Measurements from ENCODE around the gene ENTPD2. TPM values are rescaled to one million over a fixed set of nuclear protein-coding genes. Genes with fewer than 3 reads are reported as not detected.
"Not testable (repeated sequence)": the region's sequence is repeated elsewhere in the genome, so short reads cannot be mapped to it uniquely, and the experiment has no call there.

The ENTPD2 gene
- total RNA-seq, 1 experiment from 2014 or later: not detected

DNA sequence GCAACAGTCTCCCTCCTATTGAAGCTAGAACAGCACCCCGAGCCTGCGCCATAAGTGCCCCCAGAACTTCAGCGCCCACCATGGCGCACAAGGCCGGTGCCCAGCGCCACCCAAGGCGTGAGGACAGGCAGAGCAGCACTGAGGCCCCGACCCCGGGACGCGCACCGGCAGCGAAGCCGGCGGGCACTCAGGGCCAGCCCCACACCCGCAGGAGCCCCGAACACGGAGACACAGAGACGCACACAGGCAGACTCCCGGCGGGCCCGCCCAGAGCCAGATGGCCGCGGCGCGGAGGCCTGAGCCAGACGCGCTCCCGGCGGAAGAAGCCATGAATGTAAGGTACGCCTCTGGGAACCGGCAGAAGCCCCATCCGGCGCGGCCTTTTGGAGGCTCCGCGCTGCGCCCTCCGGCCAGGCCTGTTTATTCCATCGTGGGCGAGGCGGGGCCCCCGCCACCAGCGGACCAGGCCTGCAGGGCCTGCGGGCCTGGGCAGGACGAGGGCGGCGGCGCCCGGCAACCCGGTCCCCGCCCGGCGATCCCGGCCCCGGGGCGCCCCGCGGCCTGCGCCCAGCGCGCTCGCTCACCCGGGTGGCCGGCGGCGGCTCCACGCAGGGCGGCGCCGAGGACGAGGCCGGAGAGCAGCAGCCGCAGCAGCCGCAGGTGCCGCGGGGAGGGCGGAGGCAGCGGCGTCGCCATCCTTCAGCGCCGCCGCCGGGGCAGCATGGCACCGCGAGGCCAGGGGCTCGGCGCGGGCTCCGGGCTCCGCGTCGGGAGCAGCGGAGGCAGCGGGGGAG, 8.4 kb downstream of the ENTPD2 start:
- no peak for DNase-seq (ENCODE audit: low spot score)

DNA sequence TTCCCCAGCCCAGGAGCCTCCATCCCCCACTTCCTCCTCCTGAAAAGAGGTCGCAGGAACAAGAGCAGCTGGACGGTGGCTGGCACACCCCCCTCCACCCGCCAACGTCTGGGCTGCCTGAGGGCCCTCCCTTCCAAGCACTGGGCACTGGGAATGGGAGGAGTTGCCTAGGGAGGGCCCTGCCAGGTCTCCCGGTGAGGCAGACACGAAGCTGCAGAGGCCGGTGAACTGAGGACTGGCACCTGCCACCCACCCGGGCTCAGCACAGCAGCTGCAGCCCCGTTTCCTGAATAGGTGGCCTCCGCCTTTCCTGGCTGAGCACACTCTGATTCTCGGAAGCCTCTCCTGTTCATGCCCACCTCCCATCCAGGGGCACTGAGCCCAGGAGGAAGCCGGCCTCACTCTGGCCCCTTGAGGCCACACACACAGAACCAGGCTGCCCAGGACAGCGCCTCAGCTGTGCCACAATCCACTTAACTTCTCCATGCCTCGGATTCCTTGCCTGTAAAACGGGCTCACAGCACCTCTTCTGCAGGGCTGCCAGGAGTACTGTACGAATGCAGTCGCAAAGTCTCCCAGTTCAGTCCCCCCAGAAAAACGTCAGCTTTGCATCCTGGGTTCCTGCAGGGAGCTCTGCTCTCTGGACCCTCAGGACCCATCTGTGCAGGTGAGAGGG, 9.2 kb downstream of the ENTPD2 start:
- DNase-seq (ENCODE audit: low spot score): no peak

DNA sequence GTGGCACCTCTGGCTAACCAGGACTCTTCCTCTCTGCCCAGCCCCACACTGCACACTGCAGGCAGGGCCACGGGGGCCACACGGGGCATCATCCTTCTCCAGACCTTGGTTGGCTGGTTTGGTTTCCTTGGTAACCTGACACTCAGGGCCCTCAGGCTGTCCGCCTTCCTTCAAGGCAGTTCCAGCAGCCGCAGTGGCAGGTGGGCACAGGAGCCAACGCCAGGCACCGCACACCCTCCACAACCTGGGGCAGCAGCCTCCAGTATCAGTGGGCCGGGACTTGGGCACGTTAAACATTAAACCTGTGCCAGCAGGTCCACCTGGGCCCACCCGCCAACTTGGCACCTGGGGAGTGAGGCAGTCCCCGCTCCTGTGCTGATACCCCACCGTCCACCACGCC, 9.8 kb downstream of the ENTPD2 start:
- no peak for DNase-seq (ENCODE audit: low spot score)

DNA sequence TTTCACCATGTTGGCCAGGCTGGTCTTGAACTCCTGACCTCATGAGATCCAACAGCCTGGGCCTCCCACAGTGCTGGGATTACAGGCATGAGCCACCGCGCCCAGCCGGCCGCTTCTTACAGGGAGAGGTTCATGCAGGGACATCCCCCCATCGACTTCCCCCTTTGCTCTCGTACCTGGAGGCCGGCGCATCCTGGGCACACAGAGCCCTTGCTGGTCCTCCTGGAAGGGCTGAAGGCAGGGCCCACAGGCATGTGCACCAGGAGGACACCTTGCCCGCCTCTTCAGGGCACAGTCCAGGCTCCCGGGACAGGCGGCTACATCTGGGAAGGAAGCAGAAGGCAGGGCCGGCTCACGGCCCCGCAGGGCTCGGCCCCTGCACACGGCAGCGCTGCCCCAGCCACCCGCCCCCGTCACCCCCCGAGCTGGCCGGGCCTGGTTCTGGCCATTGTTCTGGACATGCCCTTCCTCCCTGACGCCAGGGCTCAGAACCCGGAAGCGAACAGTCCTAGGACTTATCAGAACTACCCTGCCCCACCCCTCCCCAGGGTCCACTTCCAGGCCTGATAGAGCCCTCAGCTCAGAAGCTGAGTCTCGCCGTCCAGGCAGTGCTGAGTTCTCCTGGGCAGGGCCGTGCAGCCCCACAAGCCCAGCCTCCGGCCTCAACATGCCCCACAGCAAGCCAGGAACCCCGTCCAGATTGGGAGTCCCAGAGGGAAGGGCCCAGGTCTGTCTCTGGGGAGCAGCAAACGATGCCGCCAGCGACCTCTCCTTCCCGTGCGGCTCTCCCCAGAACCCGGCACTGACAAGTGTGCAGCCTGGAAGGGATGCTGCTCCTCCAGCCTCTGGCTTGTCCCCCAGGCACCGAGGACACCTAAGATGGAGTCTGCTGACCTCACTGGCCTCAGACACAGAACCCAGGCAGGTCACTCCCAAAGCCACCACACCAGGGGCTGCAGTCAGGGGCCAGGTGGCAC, 10.8 kb downstream of the ENTPD2 start:
- DNase-seq (ENCODE audit: low spot score): no peak

GRCh38 chr9:137041124-137041523, 12.7 kb downstream of the ENTPD2 start:
- no peak for DNase-seq (ENCODE audit: low spot score)

DNA sequence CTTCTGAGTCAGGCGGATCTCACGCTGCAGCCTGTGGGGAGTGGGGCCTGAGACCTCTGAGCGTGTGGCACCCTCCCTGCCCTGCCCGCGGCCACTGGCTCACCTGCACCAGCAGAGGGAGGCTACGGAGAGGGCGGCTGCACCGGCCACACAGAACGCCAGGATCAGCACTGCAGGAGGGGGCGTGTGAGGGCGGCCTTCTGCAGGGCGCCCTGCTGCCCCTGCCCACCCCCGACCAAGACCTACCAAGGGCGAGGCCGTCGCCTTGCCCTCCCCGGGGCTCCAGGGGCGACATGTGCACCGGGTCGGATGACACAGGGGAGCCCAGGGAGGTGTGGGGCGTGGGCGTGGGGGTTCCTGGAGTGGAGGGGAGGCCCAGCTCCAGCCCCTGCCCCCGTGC, 13.3 kb downstream of the ENTPD2 start:
- no peak for DNase-seq (ENCODE audit: low spot score)

DNA sequence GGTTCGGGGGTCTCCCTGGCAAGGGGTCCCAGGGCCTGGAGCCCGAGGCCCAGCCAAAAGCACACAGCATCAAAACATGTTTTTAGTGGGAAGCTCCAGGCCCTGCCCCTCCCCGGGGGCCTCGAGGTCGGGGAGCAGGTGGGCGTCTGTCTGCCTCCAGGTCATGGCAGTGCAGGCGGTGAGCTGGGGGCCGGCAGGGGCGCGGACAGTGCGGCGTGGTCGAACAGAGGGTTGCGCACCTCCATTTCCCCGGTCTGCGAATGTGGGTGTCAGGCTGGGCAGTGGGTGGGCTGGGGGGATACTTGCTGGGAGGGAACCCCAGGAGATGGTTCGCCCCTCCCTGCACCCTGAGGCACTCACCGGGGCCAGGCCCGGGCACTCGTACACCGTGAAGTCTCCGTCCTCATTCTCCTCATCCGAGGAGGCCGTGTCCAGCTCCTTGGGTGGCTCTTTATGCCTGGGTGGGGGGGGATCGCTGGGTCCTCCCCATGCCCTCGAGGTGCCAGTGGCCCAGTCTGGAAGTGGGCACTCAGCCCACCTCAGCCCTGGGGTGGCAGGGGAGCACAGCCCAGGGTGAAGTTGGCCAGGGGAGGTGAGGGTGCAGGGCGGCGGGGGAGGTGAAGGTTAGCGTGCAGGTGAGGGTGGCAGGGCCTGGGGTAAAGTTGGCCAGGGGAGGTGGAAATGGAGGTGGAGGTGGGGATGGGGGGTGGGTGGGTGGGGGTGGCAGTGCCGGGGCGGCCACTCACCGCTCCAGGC, 14.1 kb downstream of the ENTPD2 start:
- DNase-seq (ENCODE audit: low spot score): no peak

DNA sequence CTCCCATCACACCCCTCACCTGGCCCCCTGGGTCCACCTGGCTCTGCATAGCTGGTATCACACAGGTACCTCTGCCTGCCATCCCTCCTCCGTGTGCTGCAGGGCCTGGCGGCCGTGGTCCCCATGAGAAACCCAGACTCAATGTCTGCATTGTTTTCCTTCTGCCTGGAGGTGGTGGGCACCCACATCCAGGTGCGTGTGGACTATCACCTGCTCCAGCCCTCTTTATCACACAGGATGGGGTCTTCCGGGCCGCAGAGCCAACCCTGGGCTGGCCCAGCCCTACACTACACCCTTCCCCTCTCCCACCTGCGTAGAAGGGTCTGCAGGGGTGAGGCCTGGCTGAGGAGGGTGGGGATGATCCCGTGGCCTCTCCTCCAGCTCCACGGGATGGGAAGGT, 14.9 kb downstream of the ENTPD2 start:
- DNase-seq (ENCODE audit: low spot score): no peak

DNA sequence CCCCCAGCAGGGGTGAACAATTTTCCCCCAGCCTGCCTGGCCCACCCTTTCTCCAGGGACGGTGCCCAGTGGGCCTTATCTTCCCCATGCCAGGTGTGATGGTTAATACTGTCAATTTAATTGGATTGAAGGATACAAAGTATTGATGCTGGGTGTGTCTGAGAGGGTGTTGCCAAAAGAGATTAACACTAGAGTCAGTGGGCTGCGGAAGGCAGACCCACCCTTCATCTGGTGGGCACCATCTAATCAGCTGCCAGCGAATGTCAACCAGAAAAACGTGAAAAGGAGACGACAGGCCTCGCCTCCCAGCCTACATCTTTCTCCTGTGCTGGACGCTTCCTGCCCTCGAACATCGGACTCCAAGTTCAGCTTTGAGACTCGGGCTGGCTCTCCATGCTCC, 16.4 kb downstream of the ENTPD2 start:
- no peak for DNase-seq (ENCODE audit: low spot score)

DNA sequence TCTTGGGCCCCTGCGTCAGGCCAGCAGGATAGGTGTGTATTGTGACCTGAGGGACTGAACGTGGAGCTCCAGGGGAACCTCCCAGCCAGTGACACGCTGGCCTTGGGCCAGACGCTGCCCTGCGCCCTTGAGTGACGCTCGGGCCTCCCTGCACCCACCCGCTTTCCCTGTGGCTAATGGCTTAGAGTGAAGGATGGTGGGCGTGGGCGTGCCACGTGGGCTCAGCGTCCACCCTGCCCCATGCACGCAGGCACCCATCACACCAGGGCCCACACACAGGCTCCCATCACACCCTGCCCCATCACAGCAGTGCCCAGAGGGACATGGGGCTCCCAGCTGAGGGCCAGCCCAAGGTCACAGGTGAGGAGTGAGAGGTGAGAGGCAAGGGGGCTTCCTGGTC, 16.8 kb downstream of the ENTPD2 start:
- DNase-seq (ENCODE audit: low spot score): no peak

- no peak for DNase-seq (ENCODE audit: low spot score)
Measured at GRCh38 chr9:137035937-137036336, 17.9 kb downstream of the ENTPD2 start.

- DNase-seq (ENCODE audit: low spot score): no peak
Measured at GRCh38 chr9:137035507-137035834, 18.4 kb downstream of the ENTPD2 start.

DNA sequence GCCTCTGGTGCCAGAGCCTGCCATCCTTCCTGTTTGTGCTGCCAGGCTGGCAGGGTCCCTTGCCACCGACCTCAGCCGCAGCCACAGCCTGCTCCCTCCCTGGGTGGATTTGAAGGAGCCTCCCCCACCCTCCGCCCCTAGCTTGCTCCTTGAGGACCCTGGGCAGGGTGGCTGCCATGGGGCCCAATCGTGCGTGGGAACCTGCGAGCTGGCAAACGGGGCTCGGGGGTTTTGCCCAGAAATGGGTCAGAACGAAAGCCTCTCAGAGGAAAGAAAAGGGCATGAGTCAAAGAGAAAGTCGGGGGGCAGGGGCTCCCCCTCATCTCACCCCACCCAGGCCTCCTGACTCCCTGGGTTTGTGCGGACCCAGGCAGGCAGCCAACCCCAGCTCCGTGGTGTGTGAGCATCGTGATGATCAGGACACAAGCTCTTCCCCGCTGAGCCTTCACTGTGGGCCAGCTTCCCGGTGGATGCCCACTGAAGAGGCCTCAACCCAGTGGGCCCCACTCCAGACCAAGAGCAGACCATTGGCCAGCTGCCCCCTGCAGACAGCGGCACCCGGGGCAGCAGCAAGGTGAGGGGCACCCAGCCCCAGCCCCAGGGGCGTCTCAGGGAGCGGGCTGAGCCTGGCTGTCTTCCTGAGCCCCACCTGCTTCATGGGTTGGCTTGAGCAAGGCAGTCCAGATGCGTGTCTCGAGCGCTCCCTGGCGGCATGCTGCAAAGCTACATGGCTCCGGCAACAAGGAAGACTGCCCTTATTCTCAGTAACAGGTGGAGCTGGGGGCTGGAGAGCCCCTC, 19.0 kb downstream of the ENTPD2 start:
- DNase-seq (ENCODE audit: low spot score): peak; percentile 81

GRCh38 chr9:137034039-137034708, 19.7 kb downstream of the ENTPD2 start:
- DNase-seq (ENCODE audit: low spot score): no peak

- not testable (repeated sequence) for DNase-seq (ENCODE audit: low spot score)
Measured at GRCh38 chr9:137033481-137033880, 20.4 kb downstream of the ENTPD2 start.

GRCh38 chr9:137032858-137033257, 21.0 kb downstream of the ENTPD2 start:
- DNase-seq (ENCODE audit: low spot score): no peak

GRCh38 chr9:137031904-137032640, 21.8 kb downstream of the ENTPD2 start, which contains the start of gene FUT7:
FUT7 (minus strand) TSS chr9:137032088; CDS start chr9:137031991, 97 bp downstream.
- DNase-seq (ENCODE audit: low spot score): no peak

- no peak for DNase-seq (ENCODE audit: low spot score)
Measured at GRCh38 chr9:137030538-137031527, 23.0 kb downstream of the ENTPD2 start.
